KMS-11 (cell line): ENCODE results near the gene TTC16.

Source experiments
- H2AFZ ChIP-seq: fragments of 200-600 bp; sonication (generic); 2 replicates; pipeline ENCODE4 v1.6.1; 2016; ENCODE audit warnings: antibody characterized with exemption, mixed run types, low read depth
- H3K27ac ChIP-seq: fragments of 200-600 bp; sonication (generic); 2 replicates; pipeline ENCODE4 v1.6.1; 2016; ENCODE audit warnings: mild to moderate bottlenecking, mixed run types
- H3K27me3 ChIP-seq: fragments of 200-600 bp; sonication (generic); 2 replicates; pipeline ENCODE4 v1.6.1; 2017; ENCODE audit warnings: mild to moderate bottlenecking, low read depth, mixed run types, moderate library complexity; ENCODE audit not compliant: insufficient read depth
- H3K36me3 ChIP-seq: fragments of 200-600 bp; sonication (generic); 2 replicates; pipeline ENCODE4 v1.6.1; 2017; ENCODE audit warnings: mild to moderate bottlenecking, mixed run types; ENCODE audit not compliant: insufficient read depth
- H3K4me1 ChIP-seq: fragments of 200-600 bp; sonication (generic); 2 replicates; pipeline ENCODE4 v1.6.1; 2016; ENCODE audit warnings: mild to moderate bottlenecking, low read depth, mixed run types; ENCODE audit not compliant: poor library complexity, severe bottlenecking
- H3K4me2 ChIP-seq: fragments of 200-600 bp; sonication (generic); 2 replicates; pipeline ENCODE4 v1.7.0; 2016; ENCODE audit warnings: mild to moderate bottlenecking, mixed run types
- H3K4me3 ChIP-seq: fragments of 200-600 bp; sonication (generic); IDR thresholded peaks from 2 replicates; pipeline ENCODE4 v1.6.1; 2017; ENCODE audit warnings: low read depth, low read length, mixed read lengths; ENCODE audit not compliant: insufficient read depth
- H3K79me2 ChIP-seq: fragments of 200-600 bp; sonication (generic); 2 replicates; pipeline ENCODE4 v1.6.1; 2016; ENCODE audit warnings: low read depth, mixed run types; ENCODE audit not compliant: insufficient read depth
- H3K9ac ChIP-seq: fragments of 200-600 bp; sonication (generic); 2 replicates; pipeline ENCODE4 v1.6.1; 2016; ENCODE audit warnings: mild to moderate bottlenecking, mixed run types
- H4K20me1 ChIP-seq: fragments of 200-600 bp; sonication (generic); 2 replicates; pipeline ENCODE4 v1.6.1; 2016; ENCODE audit warnings: mild to moderate bottlenecking, mixed run types; ENCODE audit not compliant: insufficient read depth
- TF ChIP-seq, protein P1 (sequence below): fragments of 200-600 bp; sonication (generic); conservative IDR thresholded peaks from 2 replicates; pipeline ENCODE4 v1.6.1; 2017; ENCODE audit warnings: low read depth, mild to moderate bottlenecking, antibody characterized with exemption, low read length, moderate library complexity, mixed read lengths

The TTC16 gene

DNA sequence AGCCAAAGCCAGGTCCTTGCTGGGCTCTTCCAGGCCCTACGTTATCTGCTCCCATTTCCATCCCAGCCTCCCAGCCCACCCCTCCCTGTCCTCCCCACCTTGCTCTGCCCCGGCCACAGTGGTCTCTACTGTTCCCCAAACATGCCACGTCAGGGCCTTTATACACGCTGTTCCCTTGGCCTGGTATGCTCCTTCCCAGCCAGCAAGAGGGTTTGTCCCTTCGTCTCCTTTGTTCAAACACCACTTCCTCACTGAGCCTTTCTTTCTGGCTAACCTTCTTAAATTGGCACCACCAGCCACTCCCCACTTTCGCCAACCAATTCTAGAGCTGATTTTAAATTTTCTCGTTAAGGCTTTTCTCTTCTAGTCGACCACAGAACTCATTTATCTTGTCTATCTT, 52.8 kb downstream of the TTC16 start:
- no peak overlapping the region for H3K4me2 ChIP-seq
- H3K36me3 ChIP-seq = no peaks in the 10 kb centered on the region
- H3K9ac ChIP-seq = no peak overlapping the region
- H3K27me3 ChIP-seq = no peaks in the 10 kb centered on the region
- peaks cover 39% of the 10 kb centered on the region for H3K4me1 ChIP-seq
- no peak overlapping the region for H3K4me3 ChIP-seq
- H2AFZ ChIP-seq = no peak overlapping the region
- no peaks in the 10 kb centered on the region for H4K20me1 ChIP-seq
- TF ChIP-seq, protein P1, sequence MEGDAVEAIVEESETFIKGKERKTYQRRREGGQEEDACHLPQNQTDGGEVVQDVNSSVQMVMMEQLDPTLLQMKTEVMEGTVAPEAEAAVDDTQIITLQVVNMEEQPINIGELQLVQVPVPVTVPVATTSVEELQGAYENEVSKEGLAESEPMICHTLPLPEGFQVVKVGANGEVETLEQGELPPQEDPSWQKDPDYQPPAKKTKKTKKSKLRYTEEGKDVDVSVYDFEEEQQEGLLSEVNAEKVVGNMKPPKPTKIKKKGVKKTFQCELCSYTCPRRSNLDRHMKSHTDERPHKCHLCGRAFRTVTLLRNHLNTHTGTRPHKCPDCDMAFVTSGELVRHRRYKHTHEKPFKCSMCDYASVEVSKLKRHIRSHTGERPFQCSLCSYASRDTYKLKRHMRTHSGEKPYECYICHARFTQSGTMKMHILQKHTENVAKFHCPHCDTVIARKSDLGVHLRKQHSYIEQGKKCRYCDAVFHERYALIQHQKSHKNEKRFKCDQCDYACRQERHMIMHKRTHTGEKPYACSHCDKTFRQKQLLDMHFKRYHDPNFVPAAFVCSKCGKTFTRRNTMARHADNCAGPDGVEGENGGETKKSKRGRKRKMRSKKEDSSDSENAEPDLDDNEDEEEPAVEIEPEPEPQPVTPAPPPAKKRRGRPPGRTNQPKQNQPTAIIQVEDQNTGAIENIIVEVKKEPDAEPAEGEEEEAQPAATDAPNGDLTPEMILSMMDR = no peak
- no peaks in the 10 kb centered on the region for H3K79me2 ChIP-seq
- H3K27ac ChIP-seq = no peak overlapping the region

DNA sequence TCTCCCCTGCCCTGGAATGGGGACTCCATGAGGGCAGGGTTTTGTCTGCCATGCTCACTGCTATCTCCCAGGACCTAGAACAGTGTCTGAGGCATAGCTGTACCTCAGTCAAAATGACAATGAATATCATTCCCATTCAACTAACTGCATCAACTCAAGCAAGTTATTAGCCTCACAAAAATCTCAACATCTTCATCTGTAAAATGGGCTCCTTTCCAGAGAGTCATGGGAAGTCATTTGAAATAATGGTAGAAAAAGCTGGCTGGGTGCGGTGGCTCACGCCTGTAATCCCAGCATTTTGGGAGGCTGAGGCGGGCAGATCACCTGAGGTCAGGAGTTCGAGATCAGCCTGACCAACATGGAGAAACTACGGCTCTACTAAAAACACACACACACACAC, 53.2 kb downstream of the TTC16 start:
- Histone ChIP-seq H3K4me2 (no peak overlapping the region), H4K20me1 (no peaks in the 10 kb centered on the region), H3K79me2 (no peaks in the 10 kb centered on the region), H2AFZ (no peak overlapping the region), H3K27me3 (no peaks in the 10 kb centered on the region), H3K4me3 (no peak overlapping the region), H3K4me1 (peaks cover 42% of the 10 kb centered on the region), H3K36me3 (no peaks in the 10 kb centered on the region), H3K9ac (no peak overlapping the region), H3K27ac (no peak overlapping the region)
- TF ChIP-seq, protein P1 = no peak

DNA sequence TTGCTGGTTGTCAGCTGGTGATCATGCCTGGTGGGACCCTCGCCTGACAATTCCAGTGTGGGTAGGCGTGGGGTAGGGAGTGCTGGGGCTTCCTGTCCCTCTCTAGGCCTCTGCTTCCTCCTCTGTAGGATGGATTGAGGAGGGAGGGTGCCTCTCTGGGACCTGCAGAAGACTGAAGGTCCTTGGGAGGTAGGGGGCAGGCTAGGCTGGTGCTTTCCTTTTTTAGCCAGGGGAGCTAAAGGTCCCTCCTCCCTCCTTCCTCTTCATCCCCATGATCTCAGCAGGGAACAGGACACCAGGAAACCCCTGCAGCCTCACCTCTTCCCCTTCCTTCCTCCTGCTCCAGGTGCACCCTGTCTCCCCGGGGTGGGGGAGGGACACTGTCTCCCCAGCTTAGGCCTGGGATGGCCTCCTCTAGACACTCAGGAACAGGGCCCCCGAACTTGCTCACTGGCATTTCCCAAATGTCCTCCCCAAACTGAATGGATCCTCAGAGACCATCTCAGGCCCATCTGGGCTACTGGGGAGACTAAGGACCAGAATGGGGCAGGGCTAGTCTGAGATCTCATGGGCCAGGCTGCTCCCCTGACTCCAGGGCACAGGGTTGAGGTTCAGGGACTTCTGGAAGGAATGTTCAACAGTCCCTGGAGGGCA, 54.2 kb downstream of the TTC16 start:
- no peaks in the 10 kb centered on the region for H3K36me3 ChIP-seq
- H3K27ac ChIP-seq = peak overlapping the region; percentile 51
- H3K79me2 ChIP-seq = 0 out of 2 replicates have a peak, but pooled peaks cover 6% of the 10 kb centered on the region
- no peak overlapping the region for H2AFZ ChIP-seq
- H3K9ac ChIP-seq = 0 out of 2 replicates have a peak overlapping the region, but pooled peaks have one; percentile 14
- H4K20me1 ChIP-seq = no peaks in the 10 kb centered on the region
- H3K4me3 ChIP-seq = no peak overlapping the region
- H3K27me3 ChIP-seq = no peaks in the 10 kb centered on the region
- TF ChIP-seq, protein P1 = no peak
- H3K4me2 ChIP-seq = peak overlapping the region; percentile 71
- H3K4me1 ChIP-seq = peaks cover 52% of the 10 kb centered on the region

DNA sequence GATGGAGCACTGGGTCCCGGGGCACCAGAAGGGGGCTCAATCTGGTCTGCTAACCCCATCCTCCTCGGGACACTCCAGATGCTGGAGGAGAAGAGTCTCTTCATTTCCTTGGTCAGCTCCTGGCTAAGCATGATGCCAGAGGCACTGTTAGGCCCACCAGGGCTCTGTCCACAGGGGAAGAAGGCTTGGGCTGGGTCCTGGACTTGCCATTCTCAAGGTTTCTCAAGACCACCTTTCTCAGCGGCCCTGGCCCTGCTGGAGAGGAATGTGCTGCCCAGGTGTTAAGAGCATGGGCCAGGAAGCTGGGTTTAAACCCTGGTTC, 54.7 kb downstream of the TTC16 start:
- no peak overlapping the region; the same call in 1 of the 2 replicates for H2AFZ ChIP-seq
- H3K4me3 ChIP-seq = no peak overlapping the region
- H3K36me3 ChIP-seq = no peaks in the 10 kb centered on the region
- 0 out of 2 replicates have a peak, but pooled peaks cover 10% of the 10 kb centered on the region for H3K79me2 ChIP-seq
- peak overlapping the region; percentile 71 for H3K4me2 ChIP-seq
- TF ChIP-seq, protein P1 = no peak
- H4K20me1 ChIP-seq = no peaks in the 10 kb centered on the region
- 0 out of 2 replicates have a peak overlapping the region, but pooled peaks have one; percentile 14 for H3K9ac ChIP-seq
- peaks cover 56% of the 10 kb centered on the region for H3K4me1 ChIP-seq
- no peaks in the 10 kb centered on the region for H3K27me3 ChIP-seq
- peak overlapping the region; percentile 51 for H3K27ac ChIP-seq
